Rectal smooth muscle tissue (tissue), 1 donor: Measurements from ENCODE around the gene FOXM1.

Experiments used
- H3K27ac ChIP-seq: one replicate; pipeline ENCODE4 v1.7.0; 2013; ENCODE audit warnings: low read depth, low read length, inconsistent platforms
- H3K27me3 ChIP-seq: one replicate; pipeline ENCODE4 v1.7.0; 2013; ENCODE audit warnings: low read length; ENCODE audit not compliant: control insufficient read depth, insufficient read depth
- H3K36me3 ChIP-seq: one replicate; pipeline ENCODE4 v1.7.0; 2013; ENCODE audit warnings: low read length; ENCODE audit not compliant: control insufficient read depth, insufficient read depth
- H3K4me1 ChIP-seq: one replicate; pipeline ENCODE4 v1.7.0; 2013; ENCODE audit warnings: low read length; ENCODE audit not compliant: control insufficient read depth, insufficient read depth
- H3K4me3 ChIP-seq: one replicate; pipeline ENCODE4 v1.7.0; 2013; ENCODE audit warnings: low read length
- H3K9ac ChIP-seq: one replicate; pipeline ENCODE4 v1.7.0; 2013; ENCODE audit warnings: low read length

Gene FOXM1

DNA sequence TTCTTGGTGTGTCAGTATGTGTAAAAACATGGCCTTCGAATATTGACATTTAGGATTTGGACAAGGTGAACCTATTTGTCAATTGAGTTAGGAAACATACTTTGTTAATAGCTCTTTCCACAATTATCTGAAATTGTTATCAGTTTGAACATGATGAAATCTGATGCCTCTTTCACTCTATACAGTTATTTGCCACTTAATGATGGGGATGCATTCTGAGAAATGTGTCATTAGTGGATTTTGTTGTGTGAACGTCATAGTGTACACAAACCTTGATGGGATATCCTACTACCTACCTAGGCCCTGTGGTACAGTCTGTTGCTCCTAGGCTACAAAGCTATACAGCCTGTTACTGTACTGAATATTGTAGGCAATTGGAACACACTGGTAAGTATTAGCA, 18.5 kb upstream of the FOXM1 start:
- H3K4me1 ChIP-seq: peaks cover 5% of the 10 kb centered on the region
- no peaks in the 10 kb centered on the region for H3K27me3 ChIP-seq
- no peak overlapping the region for H3K9ac ChIP-seq
- H3K4me3 ChIP-seq: no peak overlapping the region
- H3K36me3 ChIP-seq: no peaks in the 10 kb centered on the region
- peak overlapping the region; percentile 27 for H3K27ac ChIP-seq

DNA sequence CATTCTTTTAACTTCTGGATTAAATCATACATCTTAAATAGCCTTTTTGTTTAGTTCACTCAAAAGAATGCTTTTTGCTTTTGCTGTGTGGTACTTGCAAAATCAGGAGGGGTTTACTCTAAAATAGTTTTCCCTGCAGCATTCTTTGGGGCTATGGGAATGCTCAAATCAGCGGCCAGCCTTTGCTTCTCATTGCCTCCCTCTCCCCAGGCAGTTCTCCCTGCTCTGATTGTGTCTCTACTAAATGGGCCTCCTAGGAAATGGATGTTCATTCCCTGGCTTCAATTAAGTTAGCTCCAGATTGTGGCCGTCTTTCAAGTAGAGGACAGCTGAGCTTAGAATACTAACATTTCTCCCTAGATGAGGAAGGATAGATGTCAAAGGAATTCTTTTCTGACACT, 18.1 kb upstream of the FOXM1 start:
- H3K36me3 ChIP-seq: no peaks in the 10 kb centered on the region
- no peak overlapping the region for H3K4me3 ChIP-seq
- no peak overlapping the region for H3K9ac ChIP-seq
- peaks cover 8% of the 10 kb centered on the region for H3K4me1 ChIP-seq
- H3K27me3 ChIP-seq: no peaks in the 10 kb centered on the region
- peak overlapping the region; percentile 27 for H3K27ac ChIP-seq

DNA sequence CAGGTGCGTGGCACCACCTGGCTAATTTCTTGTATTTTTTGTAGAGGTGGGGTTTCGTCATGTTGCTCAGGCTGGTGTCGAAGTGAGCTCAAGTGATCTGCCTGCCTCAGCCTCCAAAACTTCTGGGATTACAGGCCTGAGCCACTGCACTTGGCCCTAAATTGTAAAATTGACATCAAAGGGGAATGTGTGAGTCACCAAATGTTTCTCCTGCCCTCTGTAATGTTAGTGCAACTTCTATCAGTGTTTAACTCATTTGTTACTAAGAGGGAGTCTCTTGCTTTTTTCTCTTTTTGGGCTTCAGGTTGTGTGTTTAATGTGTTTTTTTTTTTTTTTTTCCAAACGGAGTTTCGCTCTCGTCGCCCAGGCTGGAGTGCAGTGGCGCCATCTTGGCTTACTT, 16.0 kb upstream of the FOXM1 start:
- Histone ChIP-seq H3K9ac (no peak overlapping the region), H3K27ac (no peak overlapping the region), H3K36me3 (no peaks in the 10 kb centered on the region), H3K4me1 (peaks cover 11% of the 10 kb centered on the region), H3K27me3 (no peaks in the 10 kb centered on the region), H3K4me3 (peak overlapping the region; percentile 46)

DNA sequence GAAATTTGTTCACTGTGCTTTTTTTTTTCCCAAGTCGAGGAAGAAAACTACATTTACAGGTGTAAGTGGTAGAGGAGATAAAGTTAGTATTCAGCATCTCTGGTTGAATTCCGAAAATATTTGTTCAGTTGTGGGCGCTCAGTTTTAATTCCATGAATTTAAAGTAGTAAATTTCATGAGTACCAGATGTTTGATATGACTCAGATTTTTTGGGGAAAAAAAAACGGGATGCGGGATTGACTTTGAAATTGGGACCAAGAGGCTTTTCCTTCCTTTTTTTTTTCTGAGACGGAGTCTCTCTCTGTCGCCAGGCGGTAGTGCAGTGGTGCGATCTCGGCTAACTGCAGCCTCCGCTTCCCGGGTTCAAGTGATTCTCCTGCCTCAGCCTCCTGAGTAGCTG, 15.3 kb upstream of the FOXM1 start:
- Histone ChIP-seq H3K9ac (no peak overlapping the region), H3K4me3 (no peak overlapping the region), H3K27ac (no peak overlapping the region)

DNA sequence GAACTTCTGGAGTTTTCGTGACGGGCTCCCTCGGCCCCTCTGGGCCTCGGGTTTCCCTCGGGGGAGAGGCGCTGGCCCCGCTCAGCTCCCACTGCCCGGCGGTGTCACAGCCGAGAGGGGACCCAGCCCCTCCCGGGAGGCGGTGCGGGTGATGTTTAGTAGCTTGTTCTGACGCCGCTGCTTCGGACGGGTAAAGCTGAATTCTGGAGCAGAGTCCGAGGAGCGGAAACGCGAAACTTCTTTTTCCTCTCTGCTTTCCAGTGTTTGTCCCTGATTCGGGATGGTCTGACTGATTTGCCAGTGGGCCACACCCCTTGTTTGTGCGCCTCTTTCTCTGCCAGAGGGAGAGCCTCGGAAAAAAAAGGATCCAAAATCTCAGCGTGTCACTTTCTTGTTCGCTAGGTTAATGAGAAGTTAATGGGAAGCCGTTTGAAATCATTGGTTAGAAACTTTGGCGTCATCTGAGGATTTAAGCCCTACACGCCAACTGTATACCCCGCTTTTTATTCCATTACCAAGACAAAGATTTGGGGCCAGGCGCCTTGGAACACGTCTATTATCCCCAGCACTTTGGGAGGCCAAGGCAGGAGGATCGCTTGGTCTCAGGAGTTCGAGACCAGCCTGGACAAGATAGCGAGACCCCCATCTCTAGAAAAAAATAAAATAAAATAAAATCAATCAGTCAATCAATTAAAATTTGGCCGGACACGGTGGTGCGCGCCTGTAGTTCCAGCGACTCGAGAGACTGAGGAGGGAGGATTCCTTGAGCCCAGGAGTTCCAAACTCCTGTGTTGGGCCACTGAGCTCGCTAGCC, 14.5 kb upstream of the FOXM1 start:
- no peaks in the 10 kb centered on the region for H3K27me3 ChIP-seq
- H3K9ac ChIP-seq: peak overlapping the region; percentile 96
- H3K36me3 ChIP-seq: no peaks in the 10 kb centered on the region
- peak overlapping the region; percentile 95 for H3K4me3 ChIP-seq
- H3K27ac ChIP-seq: peak overlapping the region; percentile 99
- H3K4me1 ChIP-seq: peaks cover 11% of the 10 kb centered on the region

More for the DNA sequence above, 15.3 kb upstream of the FOXM1 start:
- Histone ChIP-seq H3K27me3 (no peaks in the 10 kb centered on the region), H3K36me3 (no peaks in the 10 kb centered on the region), H3K4me1 (peaks cover 11% of the 10 kb centered on the region)

DNA sequence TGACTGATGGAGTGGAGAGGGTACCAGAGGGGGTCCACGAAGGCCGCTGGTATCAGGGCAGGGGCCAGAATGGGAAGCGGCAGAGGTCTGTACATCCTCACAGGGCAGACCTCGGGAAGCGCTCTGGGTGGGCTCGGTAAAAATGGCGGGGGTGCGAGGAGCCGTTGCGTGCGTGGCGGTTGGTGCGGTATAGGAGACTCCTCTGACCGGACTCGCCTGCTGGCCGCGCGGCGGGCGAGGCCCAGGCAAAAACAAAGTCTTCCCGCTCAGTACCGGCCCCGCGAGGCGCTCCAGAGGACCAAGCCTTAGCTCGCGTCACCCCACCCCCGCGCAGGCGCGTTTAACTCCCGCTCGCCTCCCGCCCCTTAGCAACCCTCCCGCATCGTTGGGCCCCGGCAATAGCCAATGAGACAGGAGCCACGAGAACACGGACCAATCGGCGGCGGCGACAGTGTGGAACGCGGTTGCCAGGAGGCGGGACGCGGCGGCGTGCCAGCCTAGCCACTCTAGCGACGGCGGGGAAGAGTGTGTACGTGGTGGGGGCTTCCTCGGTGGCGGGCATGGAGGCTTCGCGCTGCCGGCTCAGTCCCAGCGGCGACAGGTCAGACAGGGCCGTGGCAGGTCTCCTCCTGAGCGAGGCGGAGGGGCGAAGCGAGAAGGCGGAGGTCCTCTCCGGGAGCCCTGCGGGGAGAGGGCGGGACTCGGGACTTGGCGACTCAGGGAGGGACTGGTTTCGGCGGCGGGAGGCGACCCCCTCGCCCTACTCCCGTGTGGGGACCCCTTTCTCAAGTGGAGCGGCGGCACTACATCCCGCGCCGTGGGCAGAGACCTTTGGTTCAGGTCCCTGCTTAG, 13.6 kb upstream of the FOXM1 start, which contains the start of gene TULP3:
Gene TULP3 (plus strand): TSS at position 504 of the 852 bp plus-strand sequence. CDS start 57 bp downstream, at position 561.
- Histone ChIP-seq H3K4me1 (peaks cover 11% of the 10 kb centered on the region), H3K4me3 (peak within 1 kb of the TSS; percentile 95), H3K27me3 (no peaks in the 10 kb centered on the region), H3K27ac (peak within 1 kb of the TSS; percentile 99), H3K9ac (peak within 1 kb of the TSS; percentile 96), H3K36me3 (peaks cover 3% of the 10 kb centered on the region)

DNA sequence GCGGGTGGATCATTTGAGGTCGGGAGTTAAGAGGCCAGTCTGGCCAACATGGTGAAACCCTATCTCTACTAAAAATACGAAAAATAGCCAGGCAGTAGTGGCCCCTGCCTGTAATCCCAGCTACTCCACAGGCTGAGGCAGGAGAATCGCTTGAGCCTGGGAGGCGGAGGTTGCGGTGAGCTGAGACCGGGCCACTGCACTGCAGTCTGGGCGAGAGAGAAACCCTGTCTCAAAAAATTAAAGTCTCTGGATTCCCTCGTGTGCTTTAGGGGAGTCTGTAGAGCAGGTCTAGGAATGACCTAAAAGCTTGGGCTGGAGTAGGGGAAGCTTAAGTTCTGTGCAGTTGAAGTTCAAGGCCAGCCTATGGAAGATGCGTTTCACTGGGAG, 13.0 kb upstream of the FOXM1 start:
- Histone ChIP-seq H3K27me3 (no peaks in the 10 kb centered on the region), H3K27ac (peak overlapping the region; percentile 99), H3K9ac (peak overlapping the region; percentile 45), H3K4me1 (peaks cover 6% of the 10 kb centered on the region), H3K4me3 (peak overlapping the region; percentile 72), H3K36me3 (peaks cover 3% of the 10 kb centered on the region)

DNA sequence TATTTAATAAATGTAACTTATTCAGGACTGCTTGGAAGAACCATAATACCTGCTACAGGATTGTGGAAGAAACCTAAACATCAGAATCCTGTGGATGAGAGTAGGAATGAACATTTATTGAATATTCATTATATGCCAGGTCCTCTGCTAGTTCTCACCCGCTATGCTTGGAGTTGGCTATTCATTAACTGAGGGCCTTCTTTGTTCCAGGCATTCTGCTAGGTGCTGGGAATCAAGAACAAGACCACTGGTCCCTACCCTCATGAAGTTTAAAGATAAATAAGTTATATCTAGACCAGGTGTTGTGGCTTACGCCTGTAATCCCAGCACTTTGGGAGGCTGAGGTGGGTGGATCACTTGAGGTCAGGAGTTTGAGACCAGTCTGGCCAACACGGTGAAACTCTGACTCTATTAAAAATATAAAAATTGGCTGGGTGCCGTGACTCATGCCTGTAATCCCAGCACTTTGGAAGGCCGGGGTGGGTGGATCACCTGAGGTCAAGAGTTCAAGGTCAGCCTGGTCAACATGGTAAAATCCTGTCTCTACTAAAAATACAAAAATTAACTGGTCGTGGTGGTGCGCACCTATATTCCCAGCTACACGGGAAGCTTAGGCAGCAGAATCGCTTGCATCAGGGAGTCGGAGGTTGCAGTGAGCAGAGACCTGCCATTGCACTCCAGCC, 9.9 kb upstream of the FOXM1 start:
- H3K36me3 ChIP-seq: peaks cover 3% of the 10 kb centered on the region
- H3K27me3 ChIP-seq: no peaks in the 10 kb centered on the region
- no peak overlapping the region for H3K27ac ChIP-seq
- H3K4me3 ChIP-seq: no peak overlapping the region
- H3K4me1 ChIP-seq: peaks cover 6% of the 10 kb centered on the region
- no peak overlapping the region for H3K9ac ChIP-seq

DNA sequence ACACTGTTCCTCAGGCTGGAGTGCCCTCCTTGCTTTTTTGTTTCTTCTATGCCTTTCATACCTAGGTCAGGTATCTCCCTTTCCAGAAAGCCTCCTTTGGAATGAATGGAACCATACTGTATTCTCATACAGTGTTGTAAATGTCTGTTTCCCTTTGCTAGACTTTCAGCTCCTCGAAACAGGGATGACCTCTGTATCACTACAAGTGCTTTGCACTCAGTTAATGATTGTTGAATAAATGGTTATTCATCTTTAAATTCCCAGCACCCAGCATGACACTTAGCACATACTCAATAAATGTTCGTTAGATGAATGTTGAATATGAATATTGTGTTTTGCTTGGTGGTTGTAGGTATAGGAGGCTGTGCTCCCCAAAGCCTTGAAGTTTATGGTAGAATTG, 7.8 kb upstream of the FOXM1 start:
- H3K9ac ChIP-seq: no peak overlapping the region
- peaks cover under 1% of the 10 kb centered on the region for H3K4me1 ChIP-seq
- H3K4me3 ChIP-seq: no peak overlapping the region
- H3K27me3 ChIP-seq: no peaks in the 10 kb centered on the region
- H3K36me3 ChIP-seq: peaks cover 3% of the 10 kb centered on the region
- no peak overlapping the region for H3K27ac ChIP-seq

DNA sequence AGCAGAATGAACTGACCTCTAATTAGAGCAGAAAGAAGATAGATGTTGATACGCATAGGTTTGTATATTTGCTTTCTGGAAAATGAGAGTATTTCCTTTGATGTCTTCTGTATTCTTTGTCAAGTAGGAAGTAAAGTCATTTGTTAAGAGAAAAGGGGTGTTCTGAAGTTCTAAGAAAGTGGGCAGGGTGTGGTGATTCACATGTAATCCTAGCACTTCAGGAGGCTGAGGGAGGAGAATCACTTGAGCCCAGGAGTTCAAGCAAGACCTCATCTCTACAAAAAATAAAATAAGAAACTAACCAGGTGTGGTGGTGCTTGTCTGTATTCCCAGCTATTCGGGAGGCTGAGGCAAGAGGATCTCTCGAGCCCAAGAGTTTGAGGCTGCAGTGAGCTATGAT, 2.9 kb upstream of the FOXM1 start:
- Histone ChIP-seq H3K27ac (no peak overlapping the region), H3K4me3 (no peak overlapping the region), H3K36me3 (no peaks in the 10 kb centered on the region), H3K4me1 (no peaks in the 10 kb centered on the region), H3K9ac (no peak overlapping the region), H3K27me3 (no peaks in the 10 kb centered on the region)

DNA sequence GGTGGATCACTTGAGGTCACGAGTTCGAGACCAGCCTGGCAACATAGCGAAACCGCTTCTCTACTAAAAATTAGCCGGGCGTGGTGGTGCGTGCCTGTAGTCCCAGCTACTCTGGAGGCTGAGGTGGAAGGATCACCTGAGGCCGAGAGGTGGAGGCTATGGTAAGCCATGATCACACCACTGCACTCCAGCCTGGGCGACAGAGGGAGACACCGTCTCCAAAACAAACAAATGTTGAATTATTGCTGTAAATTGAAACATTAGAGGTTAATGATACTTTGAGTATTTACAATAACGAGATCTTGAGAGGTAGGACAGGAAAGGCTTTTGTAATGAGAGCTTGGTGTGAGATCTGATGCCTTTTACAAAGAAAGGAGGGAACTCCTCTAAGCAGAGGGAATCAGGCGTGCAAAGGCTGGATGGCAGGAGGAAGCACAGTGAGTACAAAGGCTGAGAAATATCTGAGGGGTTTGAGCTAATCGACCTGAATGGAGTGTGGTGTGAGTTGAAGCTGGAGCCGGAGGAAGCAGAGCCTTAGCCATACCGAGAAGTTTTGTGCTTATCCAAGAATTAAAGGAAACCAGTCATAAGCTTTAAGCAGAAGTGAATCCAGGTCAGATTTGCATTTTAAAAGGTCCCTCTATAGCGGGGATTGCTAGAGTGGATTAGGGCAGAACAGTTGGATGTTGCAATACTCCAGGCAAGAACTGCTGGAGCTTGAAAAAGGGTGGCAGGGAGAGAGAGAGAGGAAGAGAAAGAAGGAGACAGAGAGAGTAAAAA, 1.2 kb upstream of the FOXM1 start:
- Histone ChIP-seq H3K36me3 (no peaks in the 10 kb centered on the region), H3K9ac (peak overlapping the region; percentile 50), H3K27me3 (no peaks in the 10 kb centered on the region), H3K27ac (peak overlapping the region; percentile 85), H3K4me3 (peak overlapping the region; percentile 89), H3K4me1 (no peaks in the 10 kb centered on the region)
